ENCODE results near the gene LY6G5B.

DNA sequence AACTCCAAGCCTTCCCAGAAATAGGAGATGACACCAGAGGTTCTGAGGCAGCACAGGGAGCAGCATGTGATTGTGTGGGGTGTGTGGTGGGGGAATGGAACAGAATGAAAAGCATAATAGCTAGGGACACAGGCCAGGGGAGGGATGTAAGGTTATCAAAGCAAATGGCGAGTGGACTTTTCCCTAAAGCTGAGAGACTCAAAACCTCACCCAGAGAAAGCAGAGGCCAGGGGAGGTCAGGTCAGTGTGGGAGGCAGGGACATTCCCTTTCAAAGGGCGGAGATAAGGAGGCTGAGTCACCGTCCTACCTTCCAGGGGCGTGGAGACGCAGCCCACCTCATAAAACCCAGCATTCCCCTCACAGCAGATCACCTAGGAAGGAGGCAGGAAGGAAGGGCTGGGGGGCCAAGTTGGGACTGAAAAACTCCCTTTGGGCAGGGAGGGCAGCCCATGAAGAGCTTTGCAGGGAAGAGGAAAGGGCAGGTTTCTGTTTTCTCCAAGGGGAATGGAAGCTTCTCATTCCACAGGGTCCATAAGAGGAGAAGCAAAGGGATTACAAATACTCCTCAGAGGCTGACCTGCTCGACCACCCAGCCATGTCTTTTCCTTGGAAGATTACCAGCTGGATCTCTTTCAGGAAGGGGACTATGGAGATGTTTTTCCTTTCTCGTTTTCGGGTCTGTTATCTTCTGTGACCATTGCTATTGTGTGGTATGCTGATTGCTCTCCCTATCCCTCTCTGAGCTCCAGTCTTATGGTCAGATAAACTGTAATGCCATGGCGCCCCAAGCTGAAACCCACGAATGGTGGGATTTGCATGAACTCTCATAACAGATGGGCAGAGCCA, 20.7 kb downstream of the LY6G5B start:
- TF ChIP-seq POLR2AphosphoS5 (IDR thresholded peaks at IDR 0.05; ENCODE audit: low read depth, low read length) (no peak), SIN3A (IDR thresholded peaks at IDR 0.05; ENCODE audit: borderline replicate concordance, insufficient read depth, low read length) (no peak)
- TF ChIP-seq, protein P1, sequence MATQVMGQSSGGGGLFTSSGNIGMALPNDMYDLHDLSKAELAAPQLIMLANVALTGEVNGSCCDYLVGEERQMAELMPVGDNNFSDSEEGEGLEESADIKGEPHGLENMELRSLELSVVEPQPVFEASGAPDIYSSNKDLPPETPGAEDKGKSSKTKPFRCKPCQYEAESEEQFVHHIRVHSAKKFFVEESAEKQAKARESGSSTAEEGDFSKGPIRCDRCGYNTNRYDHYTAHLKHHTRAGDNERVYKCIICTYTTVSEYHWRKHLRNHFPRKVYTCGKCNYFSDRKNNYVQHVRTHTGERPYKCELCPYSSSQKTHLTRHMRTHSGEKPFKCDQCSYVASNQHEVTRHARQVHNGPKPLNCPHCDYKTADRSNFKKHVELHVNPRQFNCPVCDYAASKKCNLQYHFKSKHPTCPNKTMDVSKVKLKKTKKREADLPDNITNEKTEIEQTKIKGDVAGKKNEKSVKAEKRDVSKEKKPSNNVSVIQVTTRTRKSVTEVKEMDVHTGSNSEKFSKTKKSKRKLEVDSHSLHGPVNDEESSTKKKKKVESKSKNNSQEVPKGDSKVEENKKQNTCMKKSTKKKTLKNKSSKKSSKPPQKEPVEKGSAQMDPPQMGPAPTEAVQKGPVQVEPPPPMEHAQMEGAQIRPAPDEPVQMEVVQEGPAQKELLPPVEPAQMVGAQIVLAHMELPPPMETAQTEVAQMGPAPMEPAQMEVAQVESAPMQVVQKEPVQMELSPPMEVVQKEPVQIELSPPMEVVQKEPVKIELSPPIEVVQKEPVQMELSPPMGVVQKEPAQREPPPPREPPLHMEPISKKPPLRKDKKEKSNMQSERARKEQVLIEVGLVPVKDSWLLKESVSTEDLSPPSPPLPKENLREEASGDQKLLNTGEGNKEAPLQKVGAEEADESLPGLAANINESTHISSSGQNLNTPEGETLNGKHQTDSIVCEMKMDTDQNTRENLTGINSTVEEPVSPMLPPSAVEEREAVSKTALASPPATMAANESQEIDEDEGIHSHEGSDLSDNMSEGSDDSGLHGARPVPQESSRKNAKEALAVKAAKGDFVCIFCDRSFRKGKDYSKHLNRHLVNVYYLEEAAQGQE (IDR thresholded peaks at IDR 0.05; ENCODE audit: insufficient read depth in 1 of 2, low read depth in 2 of 2, low read length in 2 of 2) = no peak
